Measurements from ENCODE around the gene FHL3. TPM values are rescaled to one million over a fixed set of nuclear protein-coding genes. Genes with fewer than 3 reads are reported as not detected.

FHL3 gene
- total RNA-seq, 2 experiments from 2014 or later = 26.6 to 26.7 TPM

DNA sequence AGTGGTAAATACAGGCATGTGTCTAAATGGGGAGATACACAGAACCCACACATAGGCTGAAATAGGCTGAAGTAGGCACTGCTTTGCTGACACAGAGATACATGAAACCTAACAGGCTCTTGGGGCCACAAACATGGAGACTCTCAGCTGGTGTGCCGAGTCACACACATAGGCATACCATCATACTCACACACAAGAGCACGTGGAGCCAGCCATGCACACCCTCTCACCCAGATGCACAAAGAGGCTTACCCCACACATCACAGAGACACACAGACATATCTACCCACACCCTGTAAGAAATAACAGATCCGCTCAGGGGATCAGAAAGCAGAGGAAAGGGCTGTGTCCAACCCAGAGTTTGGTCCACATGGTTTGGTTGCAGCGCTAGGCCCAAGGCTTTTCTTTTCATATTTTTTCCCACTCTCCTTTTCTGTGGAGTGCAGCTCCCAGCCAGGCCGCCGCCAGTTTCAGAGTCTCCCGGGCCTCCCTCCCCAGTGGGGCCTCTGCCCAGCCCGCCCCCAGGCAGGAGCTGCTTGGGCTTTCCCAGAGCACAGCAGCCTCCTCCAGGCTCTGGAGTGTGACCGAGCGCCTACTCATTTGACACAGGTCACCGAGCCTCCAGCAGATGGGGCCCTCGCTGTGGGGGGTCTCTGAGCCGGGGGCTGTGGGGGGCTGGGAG lies 45.2 kb upstream of the FHL3 start:
- H3K4me1 Mint-ChIP-seq (ENCODE audit: low read depth) = peaks cover 15% of the 10 kb centered on the region
- H3K27me3 Mint-ChIP-seq = peaks cover 27% of the 10 kb centered on the region
- intact Hi-C loops (cut with micrococcal nuclease) = no loop called here
- H3K4me3 Mint-ChIP-seq = no peak overlapping the region
- TF ChIP-seq, protein P1, sequence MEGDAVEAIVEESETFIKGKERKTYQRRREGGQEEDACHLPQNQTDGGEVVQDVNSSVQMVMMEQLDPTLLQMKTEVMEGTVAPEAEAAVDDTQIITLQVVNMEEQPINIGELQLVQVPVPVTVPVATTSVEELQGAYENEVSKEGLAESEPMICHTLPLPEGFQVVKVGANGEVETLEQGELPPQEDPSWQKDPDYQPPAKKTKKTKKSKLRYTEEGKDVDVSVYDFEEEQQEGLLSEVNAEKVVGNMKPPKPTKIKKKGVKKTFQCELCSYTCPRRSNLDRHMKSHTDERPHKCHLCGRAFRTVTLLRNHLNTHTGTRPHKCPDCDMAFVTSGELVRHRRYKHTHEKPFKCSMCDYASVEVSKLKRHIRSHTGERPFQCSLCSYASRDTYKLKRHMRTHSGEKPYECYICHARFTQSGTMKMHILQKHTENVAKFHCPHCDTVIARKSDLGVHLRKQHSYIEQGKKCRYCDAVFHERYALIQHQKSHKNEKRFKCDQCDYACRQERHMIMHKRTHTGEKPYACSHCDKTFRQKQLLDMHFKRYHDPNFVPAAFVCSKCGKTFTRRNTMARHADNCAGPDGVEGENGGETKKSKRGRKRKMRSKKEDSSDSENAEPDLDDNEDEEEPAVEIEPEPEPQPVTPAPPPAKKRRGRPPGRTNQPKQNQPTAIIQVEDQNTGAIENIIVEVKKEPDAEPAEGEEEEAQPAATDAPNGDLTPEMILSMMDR (IDR thresholded peaks at IDR 0.05) = no peak
- ATAC-seq = no peak
- ChIA-PET POLR2A (no interaction called here), CTCF (no interaction called here)
- no peaks in the 10 kb centered on the region for H3K36me3 Mint-ChIP-seq (ENCODE audit: low read depth)
- H3K9me3 Mint-ChIP-seq = no peaks in the 10 kb centered on the region
- DNase-seq = no peak
- H3K27ac Mint-ChIP-seq = no peak overlapping the region

DNA sequence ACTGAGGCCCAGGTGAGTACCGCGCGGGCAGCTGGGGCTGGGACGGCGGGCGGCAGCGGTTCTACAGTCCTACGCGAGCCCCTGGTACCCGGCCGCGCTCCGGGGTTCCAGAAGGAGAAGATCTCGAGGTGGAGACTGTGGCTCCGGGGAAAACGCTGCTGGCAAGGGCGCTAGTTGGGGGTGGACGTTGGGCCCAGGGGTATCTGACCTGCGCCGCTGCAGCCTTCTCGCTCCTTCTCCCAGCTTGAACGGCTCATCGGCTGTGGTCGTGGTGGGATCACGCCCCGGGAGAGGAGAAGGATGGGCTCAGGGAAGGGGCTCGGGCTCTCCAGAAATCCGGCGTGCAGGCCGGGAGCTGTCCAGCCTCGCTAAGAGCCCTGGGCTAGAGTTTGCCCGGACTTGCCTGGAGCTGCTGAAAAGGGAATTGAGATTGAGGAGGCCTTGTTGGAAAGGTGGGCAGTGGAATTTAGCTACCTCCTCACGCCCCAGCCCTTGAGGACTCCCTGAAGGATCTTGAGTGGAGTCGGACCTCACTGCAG lies 42.4 kb upstream of the FHL3 start:
- H3K27ac Mint-ChIP-seq = no peak overlapping the region
- POLR2A ChIA-PET = interaction anchor here (0.9 to 1.2 kb wide), 3 partner anchors 14 to 36 kb away, joined by 3 to 6 read pairs (median 3); no protein-coding TSS in a partner anchor
- H3K4me1 Mint-ChIP-seq (ENCODE audit: low read depth) = peaks cover 9% of the 10 kb centered on the region

DNA sequence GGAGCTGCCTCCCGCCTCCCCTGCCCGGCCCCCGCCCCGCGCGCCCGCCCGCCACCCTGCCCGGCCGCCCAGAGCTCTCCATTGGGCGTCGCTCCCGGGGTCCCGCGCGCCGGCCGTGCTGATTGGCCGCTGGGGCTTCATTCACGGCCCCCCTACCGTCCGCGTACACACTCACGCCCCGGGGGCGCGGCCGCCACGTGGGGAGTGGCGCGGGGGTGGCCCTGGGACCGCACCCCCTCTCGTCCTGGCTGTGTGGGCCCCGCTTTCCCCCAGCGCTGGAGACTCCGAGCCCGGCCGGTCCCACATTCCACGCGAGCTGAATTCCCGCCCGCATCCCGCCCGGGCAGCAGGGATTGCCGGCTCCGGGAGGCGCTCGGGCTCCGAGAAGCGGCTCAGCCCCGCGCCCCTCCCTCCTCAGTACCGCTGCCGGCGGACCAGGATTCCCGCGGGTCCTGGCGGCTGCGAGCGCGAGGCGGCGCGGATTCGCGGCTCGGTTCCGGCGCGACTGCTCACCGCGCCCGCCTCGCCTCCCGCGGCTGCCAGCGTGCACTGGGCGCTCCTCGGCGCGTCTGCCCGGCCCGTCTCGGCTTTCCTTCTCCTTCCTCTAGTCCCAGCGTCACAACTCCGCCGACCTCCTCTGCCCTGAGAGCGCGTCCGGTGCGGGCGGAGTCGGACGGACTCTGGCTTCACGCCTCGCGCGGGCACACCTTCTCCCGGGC lies 41.7 kb upstream of the FHL3 start:
- intact Hi-C loops (cut with micrococcal nuclease) = no loop called here

More for the DNA sequence above, 42.4 kb upstream of the FHL3 start:
- no peak for ATAC-seq
- Mint-ChIP-seq H3K9me3 (no peaks in the 10 kb centered on the region), H3K36me3 (ENCODE audit: low read depth) (no peaks in the 10 kb centered on the region), H3K27me3 (peaks cover 40% of the 10 kb centered on the region), H3K4me3 (peak overlapping the region; percentile 67)
- TF ChIP-seq, protein P1 (IDR thresholded peaks at IDR 0.05) = no peak
- DNase-seq = no peak
- CTCF ChIA-PET = interaction anchor here (1.0 to 2.3 kb wide), 3 partner anchors 8 to 29 kb away, joined by 3 to 9 read pairs (median 5); no protein-coding TSS in a partner anchor
- intact Hi-C loops (cut with micrococcal nuclease) = no loop called here

DNA sequence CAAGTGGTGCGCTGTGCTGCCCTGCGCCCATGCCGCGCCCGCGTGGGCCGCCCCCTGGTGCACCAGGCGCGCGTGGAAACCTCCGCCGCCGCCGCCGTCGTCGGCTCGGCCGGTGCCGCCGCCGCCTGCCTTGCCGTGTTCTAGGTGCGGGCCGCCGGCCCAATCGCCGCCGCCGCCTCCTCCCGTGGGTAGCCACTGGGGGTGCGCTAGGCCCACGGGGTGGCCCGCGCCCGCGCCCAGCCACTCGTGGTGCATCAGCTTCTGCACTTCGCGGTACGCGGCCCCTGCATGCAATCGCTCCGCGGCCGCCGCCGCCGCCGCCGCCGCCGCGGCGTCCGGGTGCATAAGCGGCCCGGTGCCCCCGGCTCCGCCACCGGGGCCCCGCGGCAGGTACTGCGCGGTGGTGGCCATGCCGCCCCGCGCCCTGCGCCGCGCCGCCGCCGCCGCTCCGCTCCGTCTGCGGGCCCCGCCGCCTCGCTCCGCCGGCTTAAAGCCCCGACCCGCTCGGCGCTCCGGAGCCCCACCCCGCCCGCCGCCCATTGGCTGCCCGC lies 41.1 kb upstream of the FHL3 start, which contains the start of gene POU3F1:
Gene POU3F1, minus strand, starts transcription at position 461 of the 551 bp plus-strand sequence. Its CDS starts 50 bp downstream, at position 411.
- DNase-seq = no peak
- no peak within 1 kb of the TSS for H3K27ac Mint-ChIP-seq
- ATAC-seq = no peak
- no peaks in the 10 kb centered on the region for H3K9me3 Mint-ChIP-seq
- no peaks in the 10 kb centered on the region for H3K36me3 Mint-ChIP-seq (ENCODE audit: low read depth)
- ChIA-PET POLR2A (interaction anchor here (0.6 to 1.8 kb wide), 3 partner anchors 9 to 776 kb away, joined by 3 to 9 read pairs (median 3); no protein-coding TSS in a partner anchor), CTCF (interaction anchor here (1.0 to 2.3 kb wide), 2 partner anchors 16 to 20 kb away, joined by 4 to 9 read pairs; no protein-coding TSS in a partner anchor)
- H3K27me3 Mint-ChIP-seq = peaks cover 48% of the 10 kb centered on the region
- TF ChIP-seq, protein P1 (IDR thresholded peaks at IDR 0.05) = no peak
- H3K4me3 Mint-ChIP-seq = peak within 1 kb of the TSS; percentile 67
- intact Hi-C loops (cut with micrococcal nuclease) = no loop called here
- H3K4me1 Mint-ChIP-seq (ENCODE audit: low read depth) = peaks cover 7% of the 10 kb centered on the region

More for the DNA sequence above, 41.7 kb upstream of the FHL3 start:
- Mint-ChIP-seq H3K9me3 (no peaks in the 10 kb centered on the region), H3K4me1 (ENCODE audit: low read depth) (peaks cover 7% of the 10 kb centered on the region), H3K27me3 (peaks cover 46% of the 10 kb centered on the region), H3K36me3 (ENCODE audit: low read depth) (no peaks in the 10 kb centered on the region), H3K4me3 (peak overlapping the region; percentile 67), H3K27ac (no peak overlapping the region)
- DNase-seq = peak; percentile 75
- TF ChIP-seq, protein P1 (IDR thresholded peaks at IDR 0.05) = no peak
- peak; percentile 93 for ATAC-seq
- POLR2A ChIA-PET = interaction anchor here (0.9 to 1.8 kb wide), 3 partner anchors 8 to 18 kb away, joined by 3 to 9 read pairs (median 6); no protein-coding TSS in a partner anchor
- CTCF ChIA-PET = interaction anchor here (1.0 to 2.3 kb wide), 3 partner anchors 9 to 21 kb away, joined by 3 to 9 read pairs (median 4); no protein-coding TSS in a partner anchor
